Measurements from ENCODE around the gene CXCL1. TPM values are rescaled to one million over a fixed set of nuclear protein-coding genes. Genes with fewer than 3 reads are reported as not detected.

Gene CXCL1
- polyA plus RNA-seq, 3 donors: 1.7 to 4.4 (median 3.5) TPM

GRCh38 chr4:73853718-73854473 lies 15.3 kb upstream of the CXCL1 start:
- peak overlapping the region; percentile 65 to 80 for H3K4me3 Mint-ChIP-seq
- intact Hi-C loops (cut with micrococcal nuclease): no loop called here

GRCh38 chr4:73855406-73855805 lies 13.8 kb upstream of the CXCL1 start:
- H3K27ac Mint-ChIP-seq: peak overlapping the region in 1 of 7 donors; percentile 24

More at GRCh38 chr4:73853718-73854473, 15.3 kb upstream of the CXCL1 start:
- Histone ChIP-seq H3K27ac (ENCODE audit: low read depth in 1 of 2, low read length in 2 of 2) (no peak overlapping the region), H3K9ac (ENCODE audit: insufficient read depth, low read length, poor library complexity, severe bottlenecking) (no peak overlapping the region), H3K4me3 (replicated peaks in 1 of 3; ENCODE audit: low read depth in 2 of 3, low read length in 3 of 3) (peak overlapping the region in 1 of 3 experiments; percentile 42), H4K20me1 (ENCODE audit: insufficient read depth, low read length) (no peaks in the 10 kb centered on the region), H3K9me3 (replicated peaks in 1 of 2; ENCODE audit: control insufficient read depth in 1 of 2, insufficient read depth in 1 of 2, low read length in 2 of 2) (no peaks in the 10 kb centered on the region), H3K27me3 (ENCODE audit: control insufficient read depth in 2 of 2, insufficient read depth in 2 of 2, low read length in 2 of 2) (peaks cover 3 to 10% of the 10 kb centered on the region in 2 donors), H3K4me1 (ENCODE audit: control insufficient read depth in 1 of 2, insufficient read depth in 2 of 2, low read length in 2 of 2) (peaks cover 11 to 14% of the 10 kb centered on the region in 2 donors), H3K79me2 (ENCODE audit: insufficient read depth, low read length) (no peaks in the 10 kb centered on the region), H3K36me3 (replicated peaks in 1 of 2; ENCODE audit: control insufficient read depth in 1 of 2, insufficient read depth in 2 of 2, low read length in 2 of 2) (no peaks in the 10 kb centered on the region), H2AFZ (ENCODE audit: insufficient read depth, low read depth, low read length, poor library complexity, severe bottlenecking) (peak overlapping the region; percentile 30), H3K4me2 (replicated peaks; ENCODE audit: extremely low read depth, low read length, poor library complexity, severe bottlenecking) (peak overlapping the region; percentile 51)
- peaks cover 0 to 3% (median 0%) of the 10 kb centered on the region in 7 donors for H3K9me3 Mint-ChIP-seq
- peaks cover 7 to 16% (median 14%) of the 10 kb centered on the region in 3 donors for H3K27me3 Mint-ChIP-seq (ENCODE audit: low read depth in 3 of 3)
- 66% methylated on average over 5 of the region's 8 CpGs for WGBS (ENCODE audit: insufficient coverage)
- H3K27ac Mint-ChIP-seq: no peak overlapping the region
- H3K4me1 Mint-ChIP-seq: peaks cover 20% of the 10 kb centered on the region
- DNase-seq: no peak
- no peak for TF ChIP-seq CTCF (IDR thresholded peaks at IDR 0.05)
- H3K36me3 Mint-ChIP-seq: no peaks in the 10 kb centered on the region

More at GRCh38 chr4:73855406-73855805, 13.8 kb upstream of the CXCL1 start:
- Histone ChIP-seq H4K20me1 (ENCODE audit: insufficient read depth, low read length) (no peaks in the 10 kb centered on the region), H3K9ac (ENCODE audit: insufficient read depth, low read length, poor library complexity, severe bottlenecking) (no peak overlapping the region), H3K36me3 (replicated peaks in 1 of 2; ENCODE audit: control insufficient read depth in 1 of 2, insufficient read depth in 2 of 2, low read length in 2 of 2) (no peaks in the 10 kb centered on the region), H3K4me2 (replicated peaks; ENCODE audit: extremely low read depth, low read length, poor library complexity, severe bottlenecking) (no peak overlapping the region), H2AFZ (ENCODE audit: insufficient read depth, low read depth, low read length, poor library complexity, severe bottlenecking) (no peak overlapping the region), H3K27me3 (ENCODE audit: control insufficient read depth in 2 of 2, insufficient read depth in 2 of 2, low read length in 2 of 2) (peaks cover 3 to 10% of the 10 kb centered on the region in 2 donors), H3K9me3 (replicated peaks in 1 of 2; ENCODE audit: control insufficient read depth in 1 of 2, insufficient read depth in 1 of 2, low read length in 2 of 2) (no peaks in the 10 kb centered on the region), H3K79me2 (ENCODE audit: insufficient read depth, low read length) (no peaks in the 10 kb centered on the region), H3K4me1 (ENCODE audit: control insufficient read depth in 1 of 2, insufficient read depth in 2 of 2, low read length in 2 of 2) (peaks cover 11 to 14% of the 10 kb centered on the region in 2 donors), H3K4me3 (replicated peaks in 1 of 3; ENCODE audit: low read depth in 2 of 3, low read length in 3 of 3) (no peak overlapping the region), H3K27ac (ENCODE audit: low read depth in 1 of 2, low read length in 2 of 2) (no peak overlapping the region)
- TF ChIP-seq CTCF (IDR thresholded peaks at IDR 0.05): no peak
- H3K4me1 Mint-ChIP-seq: peaks cover 20% of the 10 kb centered on the region
- intact Hi-C loops (cut with micrococcal nuclease): no loop called here
- peaks cover 0 to 3% (median 0%) of the 10 kb centered on the region in 7 donors for H3K9me3 Mint-ChIP-seq
- no peak overlapping the region for H3K4me3 Mint-ChIP-seq
- no peaks in the 10 kb centered on the region for H3K36me3 Mint-ChIP-seq
- no CpG with 5 or more reads among the region's 4 CpGs for WGBS (ENCODE audit: insufficient coverage)
- peaks cover 7 to 16% (median 14%) of the 10 kb centered on the region in 3 donors for H3K27me3 Mint-ChIP-seq (ENCODE audit: low read depth in 3 of 3)
- DNase-seq: no peak
